NB4 (cell line): ENCODE results near the gene PSMB4.

Experiments used
- MYC ChIP-seq: IDR thresholded peaks from 2 replicates; pipeline ENCODE4 v1.6.1; 2011; ENCODE audit warnings: low read depth, low read length
- TF ChIP-seq, protein P1 (sequence below): IDR thresholded peaks from one replicate; pipeline ENCODE4 v1.5.1; 2012; ENCODE audit warnings: low read depth, low read length

DNA sequence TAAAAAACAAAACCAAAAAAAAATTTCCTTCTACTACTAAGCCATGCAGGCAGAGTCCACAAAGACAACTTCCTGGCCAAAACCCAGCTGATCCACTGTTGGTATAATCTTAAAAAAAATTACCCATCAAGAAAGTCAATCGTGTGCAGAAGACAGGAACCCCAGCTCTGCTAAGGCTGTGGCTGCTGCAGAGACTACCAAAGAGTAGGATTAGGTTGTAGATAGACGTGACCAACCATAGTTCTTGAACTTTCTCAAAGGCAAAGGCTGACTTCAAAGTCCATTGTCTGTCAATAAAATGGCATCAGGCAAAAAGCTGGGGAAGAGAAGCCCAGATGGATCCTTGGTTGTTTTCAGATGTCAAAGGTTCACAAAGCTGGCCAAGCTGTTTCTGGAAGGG is 3.4 kb downstream of the PSMB4 start:
- TF ChIP-seq, protein P1, sequence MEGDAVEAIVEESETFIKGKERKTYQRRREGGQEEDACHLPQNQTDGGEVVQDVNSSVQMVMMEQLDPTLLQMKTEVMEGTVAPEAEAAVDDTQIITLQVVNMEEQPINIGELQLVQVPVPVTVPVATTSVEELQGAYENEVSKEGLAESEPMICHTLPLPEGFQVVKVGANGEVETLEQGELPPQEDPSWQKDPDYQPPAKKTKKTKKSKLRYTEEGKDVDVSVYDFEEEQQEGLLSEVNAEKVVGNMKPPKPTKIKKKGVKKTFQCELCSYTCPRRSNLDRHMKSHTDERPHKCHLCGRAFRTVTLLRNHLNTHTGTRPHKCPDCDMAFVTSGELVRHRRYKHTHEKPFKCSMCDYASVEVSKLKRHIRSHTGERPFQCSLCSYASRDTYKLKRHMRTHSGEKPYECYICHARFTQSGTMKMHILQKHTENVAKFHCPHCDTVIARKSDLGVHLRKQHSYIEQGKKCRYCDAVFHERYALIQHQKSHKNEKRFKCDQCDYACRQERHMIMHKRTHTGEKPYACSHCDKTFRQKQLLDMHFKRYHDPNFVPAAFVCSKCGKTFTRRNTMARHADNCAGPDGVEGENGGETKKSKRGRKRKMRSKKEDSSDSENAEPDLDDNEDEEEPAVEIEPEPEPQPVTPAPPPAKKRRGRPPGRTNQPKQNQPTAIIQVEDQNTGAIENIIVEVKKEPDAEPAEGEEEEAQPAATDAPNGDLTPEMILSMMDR, result no peak
- no peak for TF ChIP-seq MYC
